ENCODE results near the gene ADAT3.
A peak's percentile ranks its signal among the peaks of the same experiment; 100 is the strongest.

ADAT3 gene

DNA sequence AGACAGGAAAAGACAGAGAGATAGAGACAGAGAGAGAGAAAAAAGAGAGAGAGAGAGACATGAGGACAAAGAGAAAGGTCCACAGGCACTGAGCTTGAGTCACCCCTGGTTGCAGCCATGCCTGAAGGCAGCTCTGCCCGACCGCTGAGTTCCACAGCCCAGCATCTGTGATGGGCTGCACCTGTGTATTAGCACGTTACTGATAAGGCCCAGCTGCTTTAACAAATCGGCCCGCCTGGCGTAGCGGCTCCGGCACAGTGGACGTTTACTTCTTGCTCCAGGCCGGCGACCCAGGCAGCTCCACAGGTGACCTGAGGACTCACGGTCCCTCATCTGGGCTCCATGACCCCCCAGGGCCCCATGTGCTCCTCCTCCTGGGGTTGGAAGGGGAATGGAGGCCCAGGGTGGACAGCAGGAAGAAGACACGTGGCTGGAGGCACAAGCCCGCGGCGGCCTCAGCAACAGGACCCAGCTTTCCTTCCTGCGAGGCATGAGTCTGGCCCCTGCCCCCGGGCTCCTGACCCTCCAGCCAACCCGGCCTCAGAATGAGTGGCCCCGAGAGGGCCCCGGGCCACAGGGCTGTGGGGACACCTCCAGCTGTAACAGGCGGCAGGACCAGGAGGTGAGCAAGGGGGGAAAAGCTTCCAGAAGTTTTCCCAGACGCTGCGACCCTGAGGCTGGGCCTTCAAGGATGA, 31.9 kb downstream of the ADAT3 start:
- DNase-seq (ENCODE audit: low read depth in 4 of 4, low spot score in 1 of 4), result no peak

DNA sequence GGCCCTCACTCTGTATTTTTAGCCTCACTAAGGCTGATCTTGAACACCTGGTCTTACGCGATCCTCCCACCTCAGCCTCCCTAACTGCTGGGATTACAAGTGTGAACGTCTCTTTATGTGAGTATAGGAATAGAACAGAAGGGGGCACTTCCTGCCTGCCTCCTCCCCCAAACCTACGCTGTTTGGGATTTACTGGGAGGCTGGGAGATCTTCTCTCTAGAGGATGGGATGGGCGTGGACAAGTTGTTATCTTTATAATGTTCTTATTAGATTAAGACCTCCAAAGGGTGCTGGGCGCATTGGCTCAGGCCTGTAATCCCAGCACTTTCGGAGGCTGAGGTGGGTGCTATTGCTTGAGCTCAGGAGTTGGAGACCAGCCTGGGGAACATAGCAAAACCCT, 32.9 kb downstream of the ADAT3 start:
- DNase-seq (ENCODE audit: low read depth in 4 of 4, low spot score in 1 of 4), result no peak

DNA sequence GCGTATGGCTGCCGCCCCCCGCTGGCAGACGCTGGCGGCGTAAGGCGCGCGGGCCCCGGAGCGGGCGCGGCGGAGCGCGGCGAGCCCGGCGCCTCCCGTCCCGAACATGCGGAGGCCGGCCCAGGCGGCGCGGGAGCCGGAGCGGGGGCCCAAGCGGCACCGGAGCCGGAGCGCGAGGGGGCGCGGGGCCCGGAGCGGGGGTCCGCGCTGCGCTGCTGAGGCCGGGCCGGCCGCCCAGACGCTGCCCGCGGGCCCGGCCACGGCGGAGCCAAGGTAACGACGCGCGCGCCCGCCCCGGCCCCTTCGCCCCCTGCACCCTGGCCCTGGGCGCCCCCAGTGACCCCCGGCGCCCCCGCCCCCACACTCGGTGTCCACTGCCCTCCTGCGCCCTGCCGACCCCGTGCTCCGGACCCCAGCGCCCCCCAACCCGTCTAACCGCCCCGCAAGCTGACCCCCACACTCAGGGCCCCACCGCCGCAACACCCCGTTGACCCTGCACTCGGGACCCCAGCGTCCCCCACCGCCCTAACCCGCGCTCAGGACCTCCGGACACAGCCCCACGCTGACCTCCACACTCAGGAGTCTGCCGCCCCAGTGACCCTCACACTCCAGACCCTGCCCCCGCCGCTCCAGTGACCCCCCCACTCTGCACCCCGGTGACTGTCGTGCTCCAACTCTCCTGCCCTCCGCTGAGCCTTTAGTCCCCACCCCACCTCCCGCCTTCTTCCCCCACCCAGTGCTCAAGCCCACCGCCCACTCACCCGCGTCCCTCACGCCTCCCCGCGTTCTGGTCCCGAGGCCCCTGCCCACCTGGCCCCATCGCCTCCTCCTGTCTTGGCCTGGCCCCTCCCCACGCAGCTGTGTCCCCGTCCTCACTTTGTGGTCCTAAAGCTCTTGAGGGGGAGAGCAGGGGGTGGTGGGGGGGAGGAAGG, 36.2 kb downstream of the ADAT3 start, which contains the start of gene CSNK1G2:
Gene CSNK1G2 (plus strand): TSS at position 27 of the 932 bp plus-strand sequence. CDS start 28,601 bp downstream, outside the sequence.
- no peak for DNase-seq (ENCODE audit: low read depth in 4 of 4, low spot score in 1 of 4)

DNA sequence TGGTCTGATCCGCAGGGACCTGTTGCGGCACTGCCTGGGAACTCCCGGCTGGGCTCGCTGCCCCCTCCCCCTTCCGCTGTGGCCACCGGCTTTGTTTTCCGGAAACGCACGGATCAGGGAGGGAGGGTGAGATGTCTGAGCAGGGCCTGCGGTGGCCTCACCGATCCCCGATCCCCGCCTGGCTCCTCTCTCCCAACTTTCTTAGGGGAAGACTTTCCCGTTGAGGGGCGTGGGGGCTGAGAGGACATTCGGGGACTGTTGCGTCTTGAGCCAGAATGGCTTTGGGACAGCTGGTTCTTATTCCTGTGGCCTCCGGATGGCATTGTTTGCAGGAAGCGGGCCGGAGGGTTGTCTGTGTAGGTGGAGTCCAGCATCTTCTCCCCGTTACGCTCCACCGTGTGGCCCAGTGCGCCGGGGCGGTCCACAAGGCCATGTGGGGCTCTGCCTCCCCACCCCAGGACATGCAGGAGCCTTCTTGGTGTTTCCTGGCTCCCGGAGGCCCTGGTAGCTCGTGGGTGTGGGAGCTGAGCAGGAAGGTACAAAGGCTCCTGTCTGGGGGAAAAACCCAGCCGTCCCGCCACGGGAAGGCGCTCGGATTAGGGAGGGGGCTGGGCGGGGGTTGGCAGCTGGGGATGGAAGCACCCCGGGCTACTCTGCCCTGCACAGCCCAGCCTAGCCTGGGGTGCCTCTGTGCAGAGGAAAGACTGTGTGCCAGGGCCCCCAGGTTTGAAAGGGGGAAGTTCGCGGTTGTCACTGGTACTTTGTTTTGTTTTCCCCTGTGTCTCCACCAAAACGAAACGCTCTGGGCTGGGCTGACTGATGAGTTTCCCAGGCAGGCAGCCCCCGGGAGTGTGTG, 37.1 kb downstream of the ADAT3 start:
- DNase-seq (ENCODE audit: low read depth in 4 of 4, low spot score in 1 of 4), result peak in 3 of 4 experiments; percentile 34 to 65 (median 44)

DNA sequence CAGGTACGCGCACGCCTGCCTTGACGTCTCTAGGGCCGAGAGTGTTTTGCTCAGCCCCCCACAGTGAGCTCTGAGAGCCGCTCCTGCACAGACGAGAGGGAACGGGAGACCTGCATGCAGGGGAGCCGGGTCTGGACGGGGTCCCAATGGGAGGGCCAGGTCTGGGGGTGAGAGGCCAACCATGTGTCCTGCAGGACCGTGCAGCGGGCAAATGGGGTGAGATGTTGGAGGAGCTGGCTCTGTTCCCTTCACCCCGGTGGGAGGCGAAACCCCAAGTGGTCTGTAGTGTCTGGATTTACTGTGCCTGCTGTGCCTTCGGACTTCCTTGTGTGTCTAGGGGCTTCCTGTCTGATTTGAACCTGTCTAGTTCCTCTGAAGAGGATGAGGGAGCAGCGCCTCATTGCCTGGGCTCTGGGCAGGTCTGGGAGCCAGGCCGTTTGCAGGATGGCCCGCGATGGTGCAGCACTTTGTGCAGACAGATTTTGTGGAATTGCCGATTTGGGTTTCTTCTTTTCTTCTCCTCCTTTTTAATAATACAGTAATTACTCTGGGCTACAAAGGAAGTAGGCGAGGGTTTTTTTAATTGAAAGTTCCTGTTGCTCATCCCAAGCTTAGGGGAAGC, 37.8 kb downstream of the ADAT3 start:
- no peak for DNase-seq (ENCODE audit: low read depth in 4 of 4, low spot score in 1 of 4)

DNA sequence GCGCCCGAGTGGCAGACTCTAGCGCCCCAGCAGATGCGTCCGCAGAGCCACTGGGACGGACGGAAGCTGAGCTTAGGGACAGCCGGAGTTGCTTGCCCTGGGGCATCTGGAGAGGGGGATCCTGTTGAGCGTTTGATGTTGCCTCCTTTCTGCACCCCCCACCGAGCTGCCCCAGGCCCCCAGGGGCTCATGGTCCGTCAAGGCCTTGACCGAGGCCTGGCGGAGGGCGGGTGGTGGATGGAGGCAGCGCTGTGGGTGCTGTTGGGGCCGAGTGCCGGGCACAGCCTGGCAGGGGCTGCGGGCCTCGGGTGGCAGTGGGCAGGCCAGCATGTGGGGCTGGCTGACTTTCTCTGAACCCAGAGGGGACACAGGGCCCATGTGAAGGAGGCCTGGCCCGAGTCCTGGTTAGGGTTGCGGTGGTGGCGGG, 38.5 kb downstream of the ADAT3 start:
- no peak for DNase-seq (ENCODE audit: low read depth in 4 of 4, low spot score in 1 of 4)

DNA sequence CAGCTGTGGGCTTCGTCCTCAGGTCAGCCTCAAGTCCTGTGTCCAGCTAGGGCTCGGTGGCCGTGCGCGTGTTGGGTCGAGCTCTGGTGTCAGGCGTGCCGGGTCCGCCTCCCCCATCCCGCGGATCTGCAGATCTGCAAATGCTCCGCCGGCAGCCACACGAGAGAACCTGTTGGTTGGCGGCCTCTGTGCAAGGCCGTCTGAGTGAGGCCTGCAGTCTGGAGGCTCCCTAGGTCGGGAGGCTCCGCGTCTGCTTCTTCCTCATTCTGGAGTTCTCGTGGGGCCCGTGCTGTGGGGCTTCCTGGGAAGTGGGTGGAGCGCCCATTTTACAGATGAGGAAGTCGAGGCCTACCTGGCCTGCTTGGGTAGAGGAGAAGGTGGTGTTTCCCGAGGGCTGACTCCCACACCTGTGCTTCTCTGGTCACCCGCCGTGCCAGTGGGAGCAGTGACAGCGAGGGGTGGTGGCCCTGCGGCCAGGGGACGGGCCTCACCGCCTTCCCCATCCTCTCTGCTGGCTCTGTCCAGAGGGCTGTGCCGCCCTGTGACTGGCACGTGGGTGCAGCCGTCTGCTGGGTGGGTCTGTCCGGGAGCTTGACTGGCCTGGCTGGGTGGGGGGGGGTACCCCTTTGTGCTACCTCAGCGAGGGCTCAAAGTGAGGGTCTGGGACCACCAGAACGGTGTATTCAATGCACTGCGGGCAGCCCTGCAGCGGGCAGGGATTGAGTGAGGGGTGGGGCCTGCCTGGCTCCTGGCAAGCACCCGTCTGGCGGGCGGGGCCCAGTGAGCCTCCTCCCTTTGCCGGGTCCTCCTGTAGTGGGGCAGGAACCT, 39.1 kb downstream of the ADAT3 start:
- no peak for DNase-seq (ENCODE audit: low read depth in 4 of 4, low spot score in 1 of 4)

DNA sequence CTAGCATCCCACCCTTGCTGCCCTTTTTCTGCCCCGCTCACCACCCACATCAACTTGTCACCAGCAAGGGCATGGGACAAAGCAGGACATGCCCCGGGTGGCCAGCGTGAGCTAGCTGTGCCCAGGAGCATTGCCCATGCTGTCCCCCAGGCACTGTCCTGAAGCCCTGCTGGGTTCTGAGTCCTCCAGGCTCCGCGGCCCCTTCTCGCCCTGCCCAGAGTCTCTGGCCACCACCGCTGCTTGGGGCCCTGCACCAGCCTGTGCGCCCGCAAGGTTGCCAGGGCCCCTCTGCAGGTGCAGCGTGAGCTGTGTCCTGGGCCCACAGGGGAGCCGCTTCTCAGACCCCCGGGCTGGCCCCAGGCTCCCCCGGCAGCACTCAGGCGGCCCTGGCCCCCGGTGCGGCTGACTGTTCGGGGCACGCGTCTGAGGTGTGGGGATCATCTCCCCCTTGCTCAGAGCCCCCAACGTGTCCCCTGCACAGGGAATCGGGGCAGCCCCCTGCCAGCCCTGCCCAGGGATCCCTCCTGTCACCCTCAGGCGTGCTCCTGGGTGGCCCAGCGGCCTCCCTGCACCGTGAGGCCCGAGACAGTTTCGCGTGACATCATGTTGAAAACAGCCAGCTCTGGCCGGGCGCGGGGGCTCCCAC, 39.8 kb downstream of the ADAT3 start:
- DNase-seq (ENCODE audit: low read depth in 4 of 4, low spot score in 1 of 4), result no peak

DNA sequence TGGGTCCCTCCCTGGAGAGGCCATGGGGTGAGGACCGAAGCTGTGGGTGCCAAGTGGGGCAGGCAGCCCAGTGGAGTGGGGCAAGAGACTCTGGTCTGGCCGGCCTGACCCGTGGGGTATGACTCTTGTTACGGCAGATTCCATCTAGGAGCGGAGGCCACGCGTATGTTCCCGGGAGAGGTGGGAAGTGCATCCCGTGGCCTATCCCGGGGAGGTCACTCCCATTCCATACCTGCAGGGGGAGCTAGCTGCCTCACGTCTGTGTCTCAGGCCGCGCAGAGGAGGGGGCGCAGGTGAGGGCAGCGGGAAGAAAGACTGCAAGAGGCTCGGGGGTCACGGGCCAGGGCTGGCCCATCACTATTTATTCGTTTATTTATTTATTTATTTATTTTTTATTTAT, 40.7 kb downstream of the ADAT3 start:
- DNase-seq (ENCODE audit: low read depth in 4 of 4, low spot score in 1 of 4), result no peak

DNA sequence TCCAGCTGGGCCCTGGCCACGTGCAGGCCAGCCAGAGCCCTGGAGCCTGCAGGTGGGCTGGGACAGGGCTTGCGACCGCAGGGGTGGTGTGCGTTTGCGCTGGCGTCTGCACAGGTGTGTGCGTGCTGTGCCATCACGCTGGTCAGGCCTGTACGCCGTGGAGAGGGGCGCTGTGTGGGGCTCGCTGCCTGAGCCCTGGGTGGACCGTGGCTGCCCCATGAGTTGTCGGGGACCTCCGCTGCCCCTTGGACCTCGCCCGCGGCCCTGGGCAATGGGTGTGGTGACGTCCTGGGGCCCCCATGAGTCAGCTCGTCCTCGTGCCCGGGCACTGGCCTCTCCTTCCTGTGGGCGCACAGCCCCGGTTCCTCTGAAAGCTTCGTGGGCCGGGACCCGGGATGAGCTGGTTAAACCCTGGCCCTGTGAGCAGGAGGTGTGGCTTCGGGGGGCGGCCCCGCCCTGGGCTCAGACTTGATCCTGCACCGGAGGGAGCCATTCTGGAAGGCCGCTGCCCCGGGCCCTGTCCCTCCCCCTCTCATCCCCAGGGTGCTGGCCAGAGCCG, 42.5 kb downstream of the ADAT3 start:
- no peak for DNase-seq (ENCODE audit: low read depth in 4 of 4, low spot score in 1 of 4)

DNA sequence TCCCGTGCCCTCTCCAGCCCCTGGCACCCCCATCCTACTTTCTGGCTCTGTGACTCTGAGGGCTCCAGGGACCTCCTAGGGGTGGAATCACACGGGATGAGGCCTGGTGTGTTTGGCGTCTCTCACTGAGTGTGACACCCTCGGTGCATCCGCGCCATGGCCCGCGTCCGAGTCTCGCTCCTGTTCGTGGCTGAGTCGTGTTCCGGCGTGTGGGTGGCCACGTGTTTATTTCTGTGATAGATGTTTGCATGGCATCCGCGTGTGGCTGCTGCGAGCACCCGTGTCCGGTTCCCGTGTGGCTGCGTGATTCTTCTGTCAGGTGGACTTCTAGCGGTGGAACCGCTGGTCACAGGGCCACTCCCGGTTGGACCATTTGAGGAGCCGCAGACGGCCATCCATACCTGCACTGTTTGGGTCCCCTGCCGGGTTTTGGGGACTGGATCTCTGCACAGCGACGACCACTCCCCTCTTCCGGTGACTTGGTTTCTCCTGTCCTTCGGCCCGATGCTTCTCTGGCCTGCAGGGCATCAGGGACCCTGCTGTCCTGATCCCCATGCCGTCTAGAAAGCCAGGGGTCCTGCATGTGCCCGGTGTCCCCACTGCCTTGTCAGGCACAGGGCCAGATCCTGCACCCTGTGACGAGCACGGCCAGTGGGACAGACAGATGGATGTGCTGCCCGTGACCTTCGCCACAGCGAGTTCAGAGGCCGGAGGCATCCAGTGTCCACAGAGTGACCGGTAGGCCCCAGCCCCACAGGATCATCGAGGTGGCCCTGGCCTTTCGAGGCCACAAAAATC, 44.3 kb downstream of the ADAT3 start:
- DNase-seq (ENCODE audit: low read depth in 4 of 4, low spot score in 1 of 4), result no peak

DNA sequence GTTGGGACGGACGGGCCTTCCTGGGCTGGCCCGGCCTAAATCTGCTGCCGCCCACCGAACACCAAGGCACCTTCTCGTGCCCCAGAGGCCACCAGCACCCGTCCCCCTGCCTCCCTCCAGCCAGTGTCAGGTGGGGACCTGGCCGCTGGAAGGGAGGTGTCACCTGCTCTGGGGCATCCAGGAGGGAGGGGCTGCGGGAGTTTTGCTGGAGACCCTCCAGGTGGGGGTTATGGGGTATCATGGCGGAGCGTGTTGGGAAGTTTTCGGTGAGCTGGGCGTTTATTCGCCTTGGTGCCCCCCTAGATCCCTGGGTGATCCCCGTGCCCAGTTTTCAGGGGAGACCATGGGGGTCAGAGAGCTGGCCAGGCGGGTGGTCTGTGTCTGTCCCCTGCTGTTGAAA, 45.4 kb downstream of the ADAT3 start:
- no peak for DNase-seq (ENCODE audit: low read depth in 4 of 4, low spot score in 1 of 4)

DNA sequence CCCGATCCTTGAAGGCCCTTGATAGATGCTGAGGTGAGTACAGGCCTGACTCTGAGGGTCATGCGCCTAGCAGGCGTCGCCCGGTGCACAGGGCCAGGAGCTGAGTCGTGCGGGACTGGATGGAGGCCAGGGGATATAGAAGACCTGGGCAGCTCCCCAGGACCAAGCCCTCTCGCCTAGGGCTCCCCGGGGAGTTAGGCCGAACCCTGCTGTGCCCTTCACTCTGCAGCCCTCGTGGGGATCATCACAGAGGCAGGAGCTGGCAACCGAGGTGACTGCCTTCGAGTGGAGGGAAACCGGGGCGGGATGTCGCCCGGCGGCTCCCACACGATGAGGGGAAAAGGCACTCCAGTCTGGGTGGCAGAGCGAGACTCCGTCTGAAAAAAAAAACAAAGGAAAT, 47.4 kb downstream of the ADAT3 start:
- DNase-seq (ENCODE audit: low read depth in 4 of 4, low spot score in 1 of 4), result no peak

DNA sequence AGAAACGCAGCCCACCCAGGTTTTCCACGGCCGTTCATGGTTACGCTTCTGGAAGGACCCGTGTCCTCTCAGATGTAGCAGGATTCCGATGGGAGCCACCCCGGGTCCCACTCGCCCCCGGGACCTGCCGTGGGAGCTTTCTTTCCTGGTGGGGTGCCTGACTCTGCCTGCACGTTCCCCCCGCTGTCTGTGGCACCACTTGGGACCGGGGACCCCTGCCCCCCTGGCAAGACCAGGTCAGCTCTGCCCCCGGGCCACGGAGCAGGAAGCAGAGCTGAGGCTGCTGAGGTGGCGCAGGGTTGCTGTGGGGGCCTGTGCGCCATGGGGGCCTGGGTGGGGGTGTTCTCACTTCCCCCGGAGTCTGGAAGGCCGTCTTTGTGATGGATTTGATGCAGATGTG, 47.8 kb downstream of the ADAT3 start:
- DNase-seq (ENCODE audit: low read depth in 4 of 4, low spot score in 1 of 4), result no peak

DNA sequence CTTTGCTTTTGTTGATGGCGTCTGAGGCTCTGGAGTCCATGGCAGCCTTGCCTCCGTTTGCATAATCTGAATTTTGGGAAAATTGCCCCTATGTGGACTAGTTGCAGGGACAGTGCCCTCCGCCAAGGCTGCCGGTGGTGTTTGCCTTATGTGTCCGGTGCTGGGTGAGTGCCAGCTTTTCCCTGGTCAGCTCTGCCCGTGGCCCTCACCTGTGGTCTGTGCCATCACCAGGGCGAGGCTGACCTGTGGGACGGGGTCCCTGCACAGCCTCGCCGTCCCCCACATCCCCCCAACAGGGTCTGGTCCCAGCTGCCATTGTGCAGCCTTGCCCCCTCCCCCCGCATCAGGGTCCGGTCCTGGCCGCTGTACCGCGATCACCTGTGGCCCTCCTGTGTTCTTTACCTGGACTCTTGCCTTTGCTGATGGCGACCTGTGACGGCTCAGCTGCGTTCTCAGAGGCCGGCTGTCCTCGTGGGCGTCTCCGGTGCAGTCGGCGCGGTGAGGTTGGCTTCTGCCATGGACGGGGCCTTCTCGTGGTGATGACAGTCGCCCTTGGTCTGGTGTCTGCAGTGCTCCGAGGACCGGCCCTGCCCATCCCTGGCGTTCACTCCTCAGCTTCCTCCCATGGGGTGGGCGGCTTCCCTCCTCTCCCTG, 48.4 kb downstream of the ADAT3 start:
- no peak for DNase-seq (ENCODE audit: low read depth in 4 of 4, low spot score in 1 of 4)

DNA sequence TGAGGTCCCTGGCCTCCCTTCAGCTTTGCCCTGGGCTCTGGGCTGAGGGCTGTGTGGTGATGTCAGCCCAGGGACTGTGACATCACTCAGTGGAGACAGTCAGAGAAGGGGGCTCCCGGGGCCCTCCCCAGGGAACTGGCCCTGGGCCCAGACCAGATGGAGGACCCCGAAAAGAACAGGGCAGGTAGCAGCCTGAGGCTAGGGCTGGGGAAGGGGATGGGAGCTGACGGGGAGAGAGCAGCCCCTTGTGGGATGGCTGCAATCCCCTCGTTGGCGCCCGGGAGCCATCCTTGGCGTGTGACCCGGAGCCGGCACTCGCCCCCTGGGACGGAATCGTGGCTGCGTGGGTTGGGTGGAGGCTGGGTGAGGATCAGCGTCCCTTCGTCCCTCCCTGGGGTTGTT, 49.3 kb downstream of the ADAT3 start:
- no peak for DNase-seq (ENCODE audit: low read depth in 4 of 4, low spot score in 1 of 4)

DNA sequence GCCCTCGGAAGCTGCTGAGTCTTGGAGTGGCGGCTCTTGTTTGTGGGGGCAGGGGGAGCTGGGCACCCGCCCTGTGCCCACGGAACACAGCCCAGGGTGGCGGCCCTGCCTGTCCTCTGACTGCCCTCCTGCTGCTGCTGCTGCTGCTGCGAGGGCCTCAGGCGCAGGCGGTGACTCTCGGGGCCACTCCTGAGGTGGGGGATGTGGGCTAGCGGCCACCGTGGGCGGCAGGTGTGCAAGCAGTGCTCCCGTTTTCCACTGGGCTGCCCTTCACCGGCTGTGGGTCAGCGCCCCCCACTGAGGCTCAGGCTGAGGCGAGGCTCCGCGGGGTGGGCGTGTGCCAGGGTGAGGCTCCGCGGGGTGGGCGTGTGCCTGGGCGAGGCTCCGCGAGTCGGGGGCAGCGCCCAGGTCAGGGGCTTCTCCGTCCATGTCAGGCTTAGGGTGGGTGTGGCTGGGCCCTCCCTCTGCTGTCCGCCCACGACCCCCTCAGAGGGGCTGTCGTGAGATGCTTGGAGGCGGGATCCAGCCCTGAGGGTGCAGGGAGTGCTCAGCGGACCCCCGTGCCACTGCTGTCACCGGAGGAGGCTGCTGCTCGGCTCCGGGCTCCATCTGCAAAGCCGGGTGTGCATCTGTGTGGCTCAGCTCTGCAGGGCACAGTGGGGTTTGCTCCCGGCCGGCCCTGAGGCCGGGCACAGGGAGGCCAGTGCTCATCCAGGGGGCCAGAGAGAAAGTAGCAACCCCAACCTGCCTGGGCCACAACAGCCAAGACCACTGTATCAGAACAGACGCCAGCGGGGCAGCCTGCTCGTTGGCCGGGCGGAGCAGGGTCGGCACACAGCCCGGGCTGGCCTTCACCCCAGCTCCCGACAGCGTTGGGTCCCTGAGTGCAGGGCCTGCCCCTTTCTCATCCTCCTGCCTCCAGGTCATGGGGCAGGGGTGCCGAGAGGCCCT, 50.2 kb downstream of the ADAT3 start:
- DNase-seq (ENCODE audit: low read depth in 4 of 4, low spot score in 1 of 4), result no peak

Measured in stimulated activated CD4-positive, alpha-beta T cell treated with anti-CD3 and anti-CD28 coated beads, Interleukin-1b, Interleukin-23, amount 100 ng/mL, for 24 hours (primary cell).